ENCODE results near the gene EFCAB8.

DNA sequence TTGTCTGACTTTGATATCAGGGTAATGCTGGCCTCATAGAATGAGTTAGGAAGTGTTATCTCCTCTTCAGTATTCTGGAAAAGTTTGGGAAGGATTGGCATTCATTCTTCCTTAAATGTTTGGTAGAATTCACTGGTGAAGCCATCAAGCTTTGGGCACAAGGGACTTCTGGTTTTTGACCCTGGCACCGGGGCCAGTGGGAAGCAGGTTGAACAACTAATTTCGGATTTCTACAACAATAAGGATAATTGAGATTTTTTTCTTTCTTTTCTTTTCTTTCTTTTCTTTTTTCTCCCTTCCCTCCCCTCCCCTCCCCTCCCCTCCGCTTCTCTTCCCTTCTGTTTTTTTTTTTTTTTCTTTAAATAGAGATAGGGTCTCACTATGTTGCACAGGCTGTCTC, 70.4 kb downstream of the EFCAB8 start:
- TF ChIP-seq CTCF (IDR thresholded peaks at IDR 0.05 in 4 of 5, conservative IDR thresholded peaks at IDR 0.05 in 1 of 5) (no peak), POLR2A (IDR thresholded peaks at IDR 0.05) (no peak)

Data from gastrocnemius medialis (tissue), 4 donors.